ENCODE measurements around the gene ZFYVE9. TPM values are rescaled to one million over a fixed set of nuclear protein-coding genes. Genes with fewer than 3 reads are reported as not detected.

ZFYVE9 gene
- total RNA-seq, 1 experiment from 2014 or later = 18.0 TPM

- Histone ChIP-seq H3K4me1 (ENCODE audit: control insufficient read depth, insufficient read depth, low read length) (no peaks in the 10 kb centered on the region), H3K4me3 (ENCODE audit: low read depth in 2 of 2, low read length in 2 of 2) (no peak overlapping the region), H3K27ac (ENCODE audit: low read length) (no peak overlapping the region), H3K36me3 (ENCODE audit: control insufficient read depth, insufficient read depth, low read length) (no peaks in the 10 kb centered on the region), H3K27me3 (ENCODE audit: control insufficient read depth, insufficient read depth, low read length) (peaks cover 20% of the 10 kb centered on the region), H3K9me3 (ENCODE audit: control insufficient read depth, insufficient read depth, low read depth, low read length) (no peaks in the 10 kb centered on the region)
- ChIA-PET CTCF (interaction anchor here (1.5 kb wide), 1 partner anchor 171 kb away, joined by 3 read pairs; no protein-coding TSS in a partner anchor), POLR2A (no interaction called here)
- in situ Hi-C loops (cut with HindIII; ENCODE audit: low pct_unique_long_range_greater_than_20kb, low sequenced_read_pairs) = no loop called here
- intact Hi-C loops (cut with micrococcal nuclease; ENCODE audit: unreplicated experiment) = no loop called here
- no peak for ATAC-seq
- no peak for TF ChIP-seq POLR2AphosphoS5 (IDR thresholded peaks at IDR 0.05; ENCODE audit: low read depth, low read length)
- no peak for TF ChIP-seq TCF7L2 (IDR thresholded peaks at IDR 0.05; ENCODE audit: low read depth, low read length)
- TF ChIP-seq SIN3A (IDR thresholded peaks at IDR 0.05; ENCODE audit: borderline replicate concordance, insufficient read depth, low read depth, low read length) = no peak
- TF ChIP-seq REST (IDR thresholded peaks at IDR 0.05; ENCODE audit: insufficient read depth in 1 of 2, low read depth in 2 of 2, low read length in 1 of 2) = no peak
- no peak for TF ChIP-seq CTCF (IDR thresholded peaks at IDR 0.05)
- no TSS peak for BruUV-seq (replicated peaks)
- no peak for DNase-seq (ENCODE audit: low read depth, low spot score)
Observed at GRCh38 chr1:52125736-52126359, 16.0 kb upstream of the ZFYVE9 start.

- H3K9me3 ChIP-seq (ENCODE audit: control insufficient read depth, insufficient read depth, low read depth, low read length) = no peaks in the 10 kb centered on the region
- in situ Hi-C loops (cut with HindIII; ENCODE audit: low pct_unique_long_range_greater_than_20kb, low sequenced_read_pairs) (no loop called here), intact Hi-C loops (cut with micrococcal nuclease; ENCODE audit: unreplicated experiment) (loop anchor here (1.0 kb wide), 1 partner anchor 169 kb away; no protein-coding TSS in a partner anchor)
- POLR2A ChIA-PET = no interaction called here
- no peaks in the 10 kb centered on the region for H3K4me1 ChIP-seq (ENCODE audit: control insufficient read depth, insufficient read depth, low read length)
- ATAC-seq = peak; percentile 97
- no peak overlapping the region for H3K4me3 ChIP-seq (ENCODE audit: low read depth in 2 of 2, low read length in 2 of 2)
- no peaks in the 10 kb centered on the region for H3K36me3 ChIP-seq (ENCODE audit: control insufficient read depth, insufficient read depth, low read length)
- no peak overlapping the region for H3K27ac ChIP-seq (ENCODE audit: low read length)
- BruUV-seq (replicated peaks) = no TSS peak
- CTCF ChIA-PET = interaction anchor here (1.0 to 1.5 kb wide), 2 partner anchors 12 to 169 kb away, joined by 3 read pairs; no protein-coding TSS in a partner anchor
- peak; percentile 52 for DNase-seq (ENCODE audit: low read depth, low spot score)
- no peak for TF ChIP-seq SIN3A (IDR thresholded peaks at IDR 0.05; ENCODE audit: borderline replicate concordance, insufficient read depth, low read depth, low read length)
- no peak for TF ChIP-seq TCF7L2 (IDR thresholded peaks at IDR 0.05; ENCODE audit: low read depth, low read length)
- TF ChIP-seq POLR2AphosphoS5 (IDR thresholded peaks at IDR 0.05; ENCODE audit: low read depth, low read length) = no peak
- TF ChIP-seq REST (IDR thresholded peaks at IDR 0.05; ENCODE audit: insufficient read depth in 1 of 2, low read depth in 2 of 2, low read length in 1 of 2) = no peak
- peak; percentile 84 for TF ChIP-seq CTCF (IDR thresholded peaks at IDR 0.05)
- peaks cover 20% of the 10 kb centered on the region for H3K27me3 ChIP-seq (ENCODE audit: control insufficient read depth, insufficient read depth, low read length)
Observed at GRCh38 chr1:52127181-52128180, 14.4 kb upstream of the ZFYVE9 start.
